Activated CD4-positive, CD25-positive, alpha-beta regulatory T cell (primary cell): ENCODE results near the gene BPI.
"Not testable (repeated sequence)": the region's sequence is repeated elsewhere in the genome, so short reads cannot be mapped to it uniquely, and the experiment has no call there.

Experiments used
- DNase-seq, 4 experiments: peaks; one replicate each; lab custom pipeline; 2025; lab: John Stamatoyannopoulos, UW

The BPI gene

DNA sequence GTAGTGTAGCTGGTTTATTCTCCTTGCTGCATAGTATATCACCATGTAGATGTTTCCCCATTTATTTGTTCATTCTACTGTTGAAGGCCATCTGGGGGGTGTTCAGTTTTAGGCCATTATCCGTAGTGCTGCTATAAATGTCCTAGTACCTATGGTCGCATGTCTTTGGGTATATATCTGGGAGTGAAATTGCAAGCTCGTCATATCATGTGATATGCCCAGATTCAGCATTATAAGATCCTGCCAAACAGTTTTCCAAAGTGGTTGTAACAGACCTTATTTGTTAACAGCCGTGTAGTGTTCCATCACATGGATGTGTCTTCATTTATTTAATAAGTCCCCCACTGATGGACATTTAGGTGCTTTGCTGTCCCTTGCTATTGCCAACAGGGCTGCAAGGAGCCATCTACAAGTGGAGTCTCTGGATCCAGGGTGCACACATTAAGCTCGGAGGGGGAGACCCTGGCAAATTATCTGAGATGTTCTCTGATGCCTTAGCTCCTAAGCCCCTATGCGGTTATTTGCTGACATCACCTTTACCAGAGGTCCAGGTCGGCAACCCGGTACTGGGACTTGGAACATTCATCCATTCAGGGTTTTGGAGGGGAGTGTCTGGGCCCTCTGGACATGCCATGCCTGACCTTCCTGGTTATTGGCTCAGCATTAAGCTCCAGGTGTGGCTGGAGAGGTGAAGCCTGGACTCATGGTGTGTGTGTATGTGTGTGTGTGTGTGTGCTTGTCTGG lies 59.2 kb downstream of the BPI start:
- DNase-seq: no peak

DNA sequence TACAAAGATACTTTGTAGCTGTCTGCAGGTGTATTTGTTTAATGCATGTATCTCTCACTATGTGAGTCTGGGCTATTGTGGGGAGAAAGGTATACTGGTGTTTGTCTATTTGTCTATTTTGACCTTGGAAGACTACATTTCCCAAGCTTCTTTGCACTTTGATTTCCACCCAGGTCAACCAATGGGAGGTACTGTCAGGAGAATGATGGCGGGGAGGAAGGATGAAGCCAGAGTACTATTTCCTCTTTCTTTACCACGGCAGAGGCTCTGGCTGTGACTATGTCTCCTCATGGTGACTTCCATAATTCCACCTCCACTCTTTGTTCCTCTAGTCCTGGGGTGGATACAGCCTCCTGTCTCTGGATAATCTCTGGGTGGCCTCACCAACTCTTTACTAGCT lies 65.4 kb downstream of the BPI start:
- no peak for DNase-seq

DNA sequence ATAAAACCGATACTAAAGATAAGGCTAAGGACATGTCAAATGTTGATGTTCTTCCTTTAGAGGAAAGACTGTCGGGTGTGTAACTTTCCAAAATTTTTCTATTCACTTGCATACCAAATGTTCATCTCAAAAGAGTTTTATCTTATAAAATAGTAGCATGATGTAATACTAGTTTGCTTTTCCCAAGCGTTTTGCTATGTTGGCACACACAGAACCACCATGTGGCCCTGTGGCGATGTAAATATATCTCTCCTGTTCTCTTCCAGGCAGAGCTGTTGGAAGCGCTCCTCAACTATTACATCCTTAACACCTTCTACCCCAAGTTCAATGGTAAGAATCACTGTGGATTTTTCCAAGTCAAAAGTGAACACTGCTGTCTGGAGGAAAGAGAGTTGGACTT lies 68.8 kb downstream of the BPI start:
- no peak for DNase-seq

DNA sequence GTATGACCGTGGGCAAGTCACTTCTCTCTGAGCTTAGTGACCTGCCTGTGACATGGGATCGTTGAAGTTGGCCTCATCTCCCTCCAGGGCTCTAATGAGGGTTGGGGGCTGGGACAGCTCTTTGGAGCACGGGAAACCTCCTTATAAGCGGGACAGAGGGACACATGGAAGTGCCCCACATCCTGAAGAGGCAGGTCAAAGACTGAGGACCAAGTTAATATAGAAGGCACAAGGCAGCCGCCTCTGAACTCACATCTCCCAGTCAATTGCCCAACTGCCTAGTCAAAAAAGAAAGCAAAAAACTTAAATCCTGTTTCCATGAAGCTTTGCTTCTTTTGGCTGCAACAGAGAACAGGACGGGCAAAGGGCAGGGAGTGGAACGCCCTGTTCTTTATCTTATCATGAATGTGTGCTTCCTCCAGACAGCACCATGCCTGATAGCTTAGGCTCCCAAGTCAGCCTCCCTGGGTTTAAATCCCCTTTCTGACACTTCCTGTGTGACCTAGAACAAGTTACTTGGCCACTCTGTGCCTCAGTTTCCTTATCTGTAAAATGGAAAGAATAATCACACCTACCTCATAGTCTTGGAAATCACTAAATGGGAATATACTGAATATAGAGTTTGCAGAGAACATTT lies 69.4 kb downstream of the BPI start:
- DNase-seq: no peak

DNA sequence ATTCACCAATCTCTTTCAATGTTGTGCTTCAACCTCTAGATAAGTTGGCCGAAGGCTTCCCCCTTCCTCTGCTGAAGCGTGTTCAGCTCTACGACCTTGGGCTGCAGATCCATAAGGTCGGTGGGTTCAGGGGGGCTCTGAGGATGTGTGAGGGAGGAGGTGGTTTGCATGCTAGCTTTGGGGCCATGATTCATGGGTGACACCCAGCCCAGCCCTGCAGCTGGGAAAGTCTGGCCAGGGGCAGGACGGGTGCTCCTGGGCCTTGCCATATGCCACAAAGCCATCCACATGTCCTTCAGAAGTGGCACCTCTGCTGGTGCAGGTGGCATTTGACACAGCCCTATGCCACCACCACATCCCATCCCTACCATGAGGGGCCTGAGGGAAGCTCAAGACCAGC lies 69.9 kb downstream of the BPI start:
- DNase-seq: no peak

DNA sequence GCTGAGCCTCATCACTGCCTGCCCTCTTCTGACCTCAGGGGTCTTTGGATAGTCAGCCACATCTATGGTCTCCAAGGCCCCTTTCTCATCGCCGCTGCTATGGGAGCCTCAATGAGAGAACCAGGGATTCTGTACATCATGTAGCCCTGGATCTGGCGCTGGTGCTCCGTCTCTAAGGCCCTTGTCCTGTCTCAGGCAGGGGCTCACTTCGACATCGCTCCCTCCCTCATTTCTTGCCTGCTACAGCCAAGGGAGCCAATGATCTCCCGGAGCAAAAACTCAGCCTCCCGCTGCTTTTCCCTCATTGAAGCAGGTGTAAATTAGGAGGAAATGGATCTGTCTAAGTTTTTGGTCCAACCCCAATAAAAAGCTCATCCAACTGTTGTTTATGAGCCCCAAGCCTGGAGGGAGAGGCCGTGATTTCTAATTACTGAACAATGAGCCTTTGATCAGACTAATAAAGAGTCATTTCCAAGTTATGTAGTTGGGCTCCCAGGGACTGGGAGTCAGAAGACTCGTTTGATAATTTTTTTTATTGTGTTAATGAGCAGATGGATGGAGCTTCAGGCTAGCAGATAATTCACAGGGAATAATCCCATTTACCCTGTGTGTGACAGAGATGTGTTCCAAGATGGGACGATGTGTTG lies 73.2 kb downstream of the BPI start:
- DNase-seq: no peak

DNA sequence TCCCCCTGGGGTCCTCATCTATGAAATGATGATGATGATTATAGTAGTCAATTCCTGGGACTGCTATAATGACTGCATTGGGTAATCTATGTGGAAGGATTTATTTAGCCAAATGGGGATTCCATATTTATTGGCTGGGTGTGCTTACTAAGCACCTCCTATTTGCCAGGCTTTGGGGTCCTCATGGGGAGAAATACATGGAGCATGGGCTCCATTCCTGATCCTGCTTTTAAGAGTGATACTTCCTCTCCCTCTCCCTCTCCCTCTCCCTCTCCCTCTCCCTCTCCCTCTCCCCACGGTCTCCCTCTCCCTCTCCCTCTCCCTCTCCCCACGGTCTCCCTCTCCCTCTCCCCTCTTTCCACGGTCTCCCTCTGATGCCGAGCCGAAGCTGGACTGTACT lies 73.9 kb downstream of the BPI start:
- DNase-seq: not testable (repeated sequence)

DNA sequence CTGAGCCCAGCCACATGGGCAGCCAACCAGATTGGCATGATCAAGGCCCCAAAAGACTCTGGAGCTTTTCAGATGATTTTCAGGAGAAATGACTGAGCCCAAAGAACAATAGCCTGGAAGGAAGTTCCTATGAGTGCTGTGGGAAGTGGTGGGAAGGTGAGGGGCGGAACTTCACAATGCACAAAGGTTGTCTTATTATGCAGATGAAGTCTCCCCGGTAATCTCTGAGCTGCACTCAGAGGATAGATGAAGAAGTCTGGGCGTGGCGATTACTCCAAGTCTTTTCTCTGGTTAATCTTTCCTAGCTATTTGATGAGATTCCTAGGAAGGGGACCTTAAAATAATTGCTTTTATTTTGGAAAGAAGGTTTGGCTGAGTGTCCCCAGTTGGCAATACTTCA lies 79.2 kb downstream of the BPI start:
- no peak for DNase-seq

DNA sequence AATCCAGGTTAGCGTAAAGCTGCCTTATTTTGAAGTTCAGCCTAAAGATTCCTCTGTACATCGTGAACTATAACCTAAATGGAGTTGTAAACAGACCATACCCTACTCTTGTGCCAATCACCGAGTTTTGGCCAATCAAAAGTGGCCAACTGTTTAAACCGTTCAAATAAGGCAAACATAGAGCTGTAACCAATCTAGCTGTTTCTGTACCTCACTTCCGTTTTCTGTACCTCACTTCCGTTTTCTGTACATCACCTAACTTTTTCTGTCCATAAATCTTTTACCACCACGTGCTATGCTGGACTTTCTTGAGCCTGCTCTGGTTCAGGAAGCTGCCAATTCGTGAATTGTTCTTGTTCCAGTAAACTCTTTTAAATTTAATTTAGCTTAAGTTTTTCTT lies 82.0 kb downstream of the BPI start:
- DNase-seq: no peak

DNA sequence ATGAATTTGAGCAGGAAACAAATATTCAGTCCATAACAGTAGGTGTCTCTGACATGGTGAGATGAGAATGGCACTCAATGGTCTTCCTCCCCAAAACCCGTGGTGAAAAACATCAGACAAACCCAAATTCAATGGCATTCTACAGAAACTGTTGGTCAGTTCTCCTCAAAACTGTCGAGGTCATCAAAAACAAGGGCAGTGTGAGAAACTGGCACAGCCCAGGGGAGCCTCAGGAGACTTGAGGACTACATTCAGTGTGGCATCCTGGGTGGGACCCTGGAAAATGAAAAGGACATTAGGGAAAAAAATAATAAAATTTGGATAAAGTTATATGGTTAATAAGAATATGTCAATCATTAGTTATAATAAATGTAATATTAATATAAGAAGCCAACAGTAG lies 82.9 kb downstream of the BPI start:
- no peak for DNase-seq
